GM10248 (cell line): ENCODE data around the gene RFTN1.

ENCODE experiments used
- CTCF ChIA-PET: fragments of 300-600 bp; sonication (Branson Sonifier 250); formaldehyde crosslinking; extraction: SDS; loops from one replicate; lab custom pipeline; 2021; ENCODE audit warnings: antibody characterized with exemption; lab: Yijun Ruan, JAX
- POLR2A ChIA-PET: fragments of 350-650 bp; sonication (Branson Sonifier 250); formaldehyde crosslinking; extraction: SDS; loops from one replicate; lab custom pipeline; 2020; ENCODE audit warnings: antibody characterized with exemption; lab: Yijun Ruan, JAX
- DNase-seq: peaks from one replicate; pipeline ENCODE4 v3.0.0; 2012; ENCODE audit errors: extremely low spot score
- CTCF ChIP-seq: IDR thresholded peaks from 2 replicates; pipeline ENCODE4 v1.5.1; 2012; ENCODE audit warnings: mild to moderate bottlenecking, low read depth; ENCODE audit errors: extremely low read depth, missing control alignments, control extremely low read depth

The RFTN1 gene

GRCh38 chr3:16449369-16449768, 64.1 kb downstream of the RFTN1 start:
- POLR2A ChIA-PET: no interaction called here
- CTCF ChIA-PET: interaction anchor here (0.9 to 2.1 kb wide), 4 partner anchors 10 to 159 kb away, joined by 3 to 6 read pairs (median 4); no protein-coding TSS in a partner anchor
- no peak for TF ChIP-seq CTCF
- no peak for DNase-seq

- POLR2A ChIA-PET: no interaction called here
- no peak for DNase-seq
- CTCF ChIA-PET: interaction anchor here (0.9 to 2.1 kb wide), 3 partner anchors 10 to 158 kb away, joined by 3 to 6 read pairs (median 4); no protein-coding TSS in a partner anchor
- TF ChIP-seq CTCF: no peak
Observed at GRCh38 chr3:16448639-16449070, 64.8 kb downstream of the RFTN1 start.

- CTCF ChIA-PET: interaction anchor here (0.9 to 1.6 kb wide), 5 partner anchors 11 to 44 kb away, joined by 3 to 4 read pairs (median 3); no protein-coding TSS in a partner anchor
- POLR2A ChIA-PET: no interaction called here
- no peak for DNase-seq
- TF ChIP-seq CTCF: no peak
Observed at GRCh38 chr3:16447135-16447534, 66.4 kb downstream of the RFTN1 start.

DNA sequence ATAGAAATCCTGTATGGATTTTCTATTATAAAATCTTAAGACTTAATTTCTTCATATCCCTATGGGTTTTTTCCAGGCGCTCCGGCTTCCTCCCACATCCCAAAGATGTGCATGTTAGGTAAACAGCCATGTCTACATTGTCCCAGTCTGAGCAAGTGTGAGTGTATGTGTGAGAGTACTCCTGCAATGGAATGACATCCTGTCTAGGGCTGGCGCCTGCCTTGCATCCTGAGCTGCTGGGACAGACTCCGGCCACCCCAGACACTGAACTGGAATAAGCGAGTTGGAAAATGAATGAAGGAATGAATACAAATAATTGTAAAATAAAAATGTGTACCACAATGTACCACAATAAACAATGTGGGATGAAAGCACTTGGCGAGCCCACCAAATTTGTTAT, 69.2 kb downstream of the RFTN1 start:
- no peak for TF ChIP-seq CTCF
- ChIA-PET POLR2A (no interaction called here), CTCF (interaction anchor here (1.0 to 1.4 kb wide), 4 partner anchors 38 to 55 kb away, joined by 3 read pairs; no protein-coding TSS in a partner anchor)
- no peak for DNase-seq

DNA sequence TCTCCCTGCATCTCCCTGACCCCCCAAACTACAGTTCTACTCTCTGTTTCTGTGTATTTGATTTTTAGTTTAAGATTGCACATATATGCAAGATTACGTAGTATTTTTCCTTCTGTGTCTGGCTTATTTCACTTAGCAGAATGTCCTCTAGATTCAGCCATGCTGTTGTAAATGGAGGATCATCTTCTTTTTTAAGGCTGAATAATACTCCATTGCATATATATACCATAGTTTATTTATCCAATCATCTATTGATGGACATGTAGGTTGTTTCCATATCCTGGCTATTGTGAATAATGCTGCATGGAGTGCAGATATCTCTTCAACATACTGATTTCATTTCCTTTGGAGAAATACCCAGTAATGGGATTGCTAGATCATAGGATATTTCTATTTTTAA, 70.8 kb downstream of the RFTN1 start:
- DNase-seq: no peak
- CTCF ChIA-PET: interaction anchor here (1.2 kb wide), 2 partner anchors 22 to 35 kb away, joined by 3 read pairs; no protein-coding TSS in a partner anchor
- no peak for TF ChIP-seq CTCF
- POLR2A ChIA-PET: interaction anchor here (0.7 kb wide), 1 partner anchor 35 kb away, joined by 3 read pairs; no protein-coding TSS in a partner anchor

DNA sequence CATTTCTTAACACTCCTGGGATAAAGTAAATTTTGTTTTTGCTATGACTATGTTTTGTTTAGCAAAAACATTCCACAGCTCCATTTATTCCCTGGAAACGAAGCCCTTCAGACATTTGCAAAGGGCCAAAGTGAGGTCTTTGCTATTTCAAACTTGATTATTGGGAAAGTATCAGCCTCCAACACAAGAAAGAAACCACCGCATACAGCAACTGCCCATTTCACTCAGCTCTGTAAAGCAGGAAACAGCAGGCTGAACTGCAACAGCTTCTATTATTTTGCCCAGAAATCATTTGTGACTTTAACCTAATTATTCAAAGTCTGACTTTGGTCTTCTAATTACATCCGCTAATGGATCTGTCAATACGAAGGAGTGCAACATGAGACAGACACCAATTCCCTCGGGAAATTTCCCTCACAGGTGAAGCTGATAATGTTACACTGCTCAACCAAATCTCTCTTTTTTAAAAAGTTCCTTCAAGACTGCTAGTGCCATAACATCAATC, 72.1 kb downstream of the RFTN1 start:
- ChIA-PET CTCF (interaction anchor here (0.7 to 1.2 kb wide), 4 partner anchors 10 to 34 kb away, joined by 3 read pairs; no protein-coding TSS in a partner anchor), POLR2A (no interaction called here)
- no peak for DNase-seq
- no peak for TF ChIP-seq CTCF
